Tibial nerve (tissue), 4 donors: Measurements from ENCODE around the gene KCNN1. TPM values are rescaled to one million over a fixed set of nuclear protein-coding genes. Genes with fewer than 3 reads are reported as not detected.

ENCODE experiments used
- DNase-seq, 2 donors: peaks; one replicate each; pipeline ENCODE4 v3.0.0-alpha.2; 2019; ENCODE audit warnings: low spot score in 2 of 2
- H3K27ac ChIP-seq, 4 donors: fragments of 200-600 bp; sonication (generic) in 3 of 4; one replicate each; pipeline ENCODE4 v1.5.1; 2017 to 2019; ENCODE audit warnings: mild to moderate bottlenecking in 1 of 4
- H3K27me3 ChIP-seq, 2 donors: fragments of 200-600 bp; sonication (generic) in 1 of 2; one replicate each; pipeline versions ENCODE4 v1.5.1 to v1.6.0; 2017 to 2019
- H3K36me3 ChIP-seq, 3 donors: fragments of 200-600 bp; sonication (generic); one replicate each; pipeline ENCODE4 v1.5.1; 2018 to 2019
- H3K4me1 ChIP-seq, 4 donors: fragments of 200-600 bp; sonication (generic) in 3 of 4; one replicate each; pipeline ENCODE4 v1.5.1; 2017 to 2019
- H3K4me3 ChIP-seq, 4 donors: fragments of 200-600 bp; sonication (generic) in 3 of 4; one replicate each; pipeline ENCODE4 v1.5.1; 2017 to 2019; ENCODE audit warnings: mild to moderate bottlenecking in 1 of 4, moderate library complexity in 1 of 4
- H3K9me3 ChIP-seq, 4 donors: fragments of 200-600 bp; sonication (generic) in 3 of 4; one replicate each; pipeline ENCODE4 v1.5.1; 2017 to 2019
- EP300 ChIP-seq, 2 donors: sonication (generic); formaldehyde crosslinking; IDR thresholded peaks; one replicate each; pipeline ENCODE4 v1.6.1; 2017; ENCODE audit warnings: antibody characterized with exemption in 2 of 2, mild to moderate bottlenecking in 1 of 2
- POLR2A ChIP-seq, 2 donors: fragments of 450-650 bp; IDR thresholded peaks; one replicate each; pipeline ENCODE4 v1.6.1; 2017; ENCODE audit warnings: antibody characterized with exemption in 2 of 2, mild to moderate bottlenecking in 2 of 2, moderate library complexity in 2 of 2
- WGBS, 2 donors: methylation state at CpG; one replicate each; pipeline ENCODE4 v1.1.5; 2018; 5-methylcytosine and 5-hydroxymethylcytosine counted together
- total RNA-seq, 4 donors: library from RNA; depleted of rRNA; stranded (reverse); fragments of >200 nt; gene quantifications; one replicate each; pipeline ENCODE4 v1.1.0, GENCODE V29; 2016
- TF ChIP-seq, protein P1 (sequence below), 5 experiments: fragments of 200-600 bp in 3 of 5; fragments of 450-650 bp in 2 of 5; sonication (generic) in 3 of 5; IDR thresholded peaks; one replicate each; pipeline ENCODE4 v1.5.1; 2016 to 2019; ENCODE audit warnings: antibody characterized with exemption in 5 of 5, mild to moderate bottlenecking in 3 of 5, moderate library complexity in 2 of 5

The KCNN1 gene
- total RNA-seq, 4 donors from 2014 or later: under 0.01 TPM; not detected in 3

DNA sequence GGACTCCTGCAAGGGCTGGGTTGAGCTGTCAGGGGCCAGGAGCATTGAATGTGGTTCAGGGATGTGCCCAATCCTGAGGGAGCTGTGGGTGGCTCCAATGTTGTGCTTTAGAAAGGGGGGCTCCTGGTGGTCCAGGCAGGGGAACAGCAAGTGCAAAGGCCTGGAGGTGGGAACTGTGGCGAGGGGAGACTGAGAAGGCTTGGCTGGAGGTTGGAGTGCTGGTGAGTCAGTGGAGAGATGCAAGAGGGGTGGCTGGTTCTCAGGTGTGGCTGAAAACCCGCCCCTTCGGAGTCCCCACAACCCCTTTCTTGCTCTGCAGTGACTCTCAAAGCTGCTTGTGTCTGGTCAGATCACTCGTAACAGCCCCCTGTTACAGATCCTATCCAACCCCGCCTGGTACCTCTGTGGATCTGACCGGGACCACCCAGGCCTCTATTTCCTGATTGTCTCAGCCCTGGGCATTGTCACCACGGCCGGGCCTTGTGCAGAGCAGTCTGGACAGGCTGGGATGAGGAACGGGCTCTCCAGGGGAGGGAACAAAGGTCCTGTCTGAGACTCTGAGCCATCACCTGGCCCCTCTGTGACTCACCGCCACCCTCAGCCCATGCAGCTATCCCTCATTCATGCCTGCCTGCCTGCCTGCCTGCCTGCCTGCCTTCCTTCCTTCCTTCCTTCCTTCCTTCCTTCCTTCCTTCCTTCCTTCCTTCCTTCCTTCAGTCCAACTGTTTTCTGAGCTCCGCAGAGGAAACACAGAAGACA is 1.4 kb upstream of the KCNN1 start:
- Histone ChIP-seq H3K27ac (no peak overlapping the region), H3K9me3 (no peaks in the 10 kb centered on the region), H3K36me3 (no peaks in the 10 kb centered on the region), H3K27me3 (peaks cover 0 to 82% of the 10 kb centered on the region in 2 donors), H3K4me3 (no peak overlapping the region), H3K4me1 (peaks cover 0 to 3% (median 0%) of the 10 kb centered on the region in 4 donors)
- 72 to 79% methylated on average over 6 to 11 of the region's 11 CpGs for WGBS, 2 donors
- no peak for DNase-seq
- TF ChIP-seq EP300 (IDR thresholded peaks at IDR 0.05): no peak

DNA sequence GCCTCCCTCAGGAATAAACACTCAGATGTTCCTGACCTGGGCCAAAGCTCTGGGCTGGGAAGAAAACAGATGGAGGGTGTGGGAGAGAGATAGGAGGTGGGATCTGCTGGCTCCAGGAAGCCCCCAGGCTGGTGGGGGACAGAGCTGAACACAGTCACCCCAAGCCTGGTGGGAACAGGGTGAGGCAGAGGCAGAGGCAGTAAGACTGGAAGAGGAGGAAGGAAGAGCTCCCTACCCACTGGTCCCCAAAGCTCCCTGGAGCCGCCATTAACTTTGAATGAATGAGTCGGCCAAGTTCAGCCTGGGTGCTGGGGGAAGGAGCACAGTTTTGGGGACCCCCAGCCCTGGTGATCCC is 801 bp upstream of the KCNN1 start:
- Histone ChIP-seq H3K36me3 (no peaks in the 10 kb centered on the region), H3K27ac (no peak overlapping the region), H3K4me3 (no peak overlapping the region), H3K27me3 (peaks cover 0 to 81% of the 10 kb centered on the region in 2 donors), H3K4me1 (peaks cover 0 to 3% (median 0%) of the 10 kb centered on the region in 4 donors), H3K9me3 (no peaks in the 10 kb centered on the region)
- no peak for DNase-seq
- TF ChIP-seq, protein P1, sequence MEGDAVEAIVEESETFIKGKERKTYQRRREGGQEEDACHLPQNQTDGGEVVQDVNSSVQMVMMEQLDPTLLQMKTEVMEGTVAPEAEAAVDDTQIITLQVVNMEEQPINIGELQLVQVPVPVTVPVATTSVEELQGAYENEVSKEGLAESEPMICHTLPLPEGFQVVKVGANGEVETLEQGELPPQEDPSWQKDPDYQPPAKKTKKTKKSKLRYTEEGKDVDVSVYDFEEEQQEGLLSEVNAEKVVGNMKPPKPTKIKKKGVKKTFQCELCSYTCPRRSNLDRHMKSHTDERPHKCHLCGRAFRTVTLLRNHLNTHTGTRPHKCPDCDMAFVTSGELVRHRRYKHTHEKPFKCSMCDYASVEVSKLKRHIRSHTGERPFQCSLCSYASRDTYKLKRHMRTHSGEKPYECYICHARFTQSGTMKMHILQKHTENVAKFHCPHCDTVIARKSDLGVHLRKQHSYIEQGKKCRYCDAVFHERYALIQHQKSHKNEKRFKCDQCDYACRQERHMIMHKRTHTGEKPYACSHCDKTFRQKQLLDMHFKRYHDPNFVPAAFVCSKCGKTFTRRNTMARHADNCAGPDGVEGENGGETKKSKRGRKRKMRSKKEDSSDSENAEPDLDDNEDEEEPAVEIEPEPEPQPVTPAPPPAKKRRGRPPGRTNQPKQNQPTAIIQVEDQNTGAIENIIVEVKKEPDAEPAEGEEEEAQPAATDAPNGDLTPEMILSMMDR (IDR thresholded peaks at IDR 0.05): no peak
- TF ChIP-seq POLR2A (IDR thresholded peaks at IDR 0.05) (no peak), EP300 (IDR thresholded peaks at IDR 0.05) (no peak)
- 52 to 61% methylated on average over 2 of the region's 2 CpGs for WGBS, 2 donors

DNA sequence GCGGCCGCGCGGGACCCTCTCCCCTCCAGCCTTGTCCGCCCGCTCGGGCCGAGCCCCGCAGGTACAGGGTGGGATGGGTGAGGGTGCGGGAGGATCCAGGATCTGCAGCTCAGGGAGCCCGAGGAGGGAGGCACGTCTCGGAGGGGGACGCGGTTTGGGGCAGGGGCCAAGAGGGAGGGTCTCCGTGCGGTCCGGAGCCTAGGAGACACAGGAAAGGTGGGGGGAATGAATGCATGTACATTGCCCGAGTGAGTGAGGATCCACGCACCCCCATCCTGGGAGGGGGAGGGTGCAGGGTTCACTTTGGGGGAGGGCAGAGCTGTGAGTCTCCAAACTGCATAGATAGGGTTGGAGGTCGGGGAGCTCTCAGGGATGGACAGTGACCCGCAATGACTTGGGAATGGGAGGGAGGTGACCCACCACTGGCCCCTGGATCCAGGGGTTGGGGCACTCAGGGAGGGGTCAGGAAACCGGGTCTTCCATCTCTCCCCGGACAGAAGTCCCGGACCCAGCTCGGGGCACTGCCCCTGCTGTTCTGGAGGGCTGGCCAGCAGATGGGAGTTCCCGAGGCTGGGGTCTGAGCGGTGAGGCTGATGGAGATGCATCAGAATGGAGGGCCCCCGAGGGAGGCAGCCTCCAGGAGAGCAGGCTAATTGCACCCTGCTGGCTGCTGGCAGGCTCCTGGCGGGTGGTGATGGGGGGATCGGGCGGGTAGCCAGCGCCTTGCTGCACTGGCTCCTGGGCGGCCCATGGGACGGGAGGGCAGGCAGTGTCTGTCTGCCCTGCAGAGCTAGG is 547 bp downstream of the KCNN1 start:
- peaks cover 0 to 76% of the 10 kb centered on the region in 2 donors for H3K27me3 ChIP-seq

DNA sequence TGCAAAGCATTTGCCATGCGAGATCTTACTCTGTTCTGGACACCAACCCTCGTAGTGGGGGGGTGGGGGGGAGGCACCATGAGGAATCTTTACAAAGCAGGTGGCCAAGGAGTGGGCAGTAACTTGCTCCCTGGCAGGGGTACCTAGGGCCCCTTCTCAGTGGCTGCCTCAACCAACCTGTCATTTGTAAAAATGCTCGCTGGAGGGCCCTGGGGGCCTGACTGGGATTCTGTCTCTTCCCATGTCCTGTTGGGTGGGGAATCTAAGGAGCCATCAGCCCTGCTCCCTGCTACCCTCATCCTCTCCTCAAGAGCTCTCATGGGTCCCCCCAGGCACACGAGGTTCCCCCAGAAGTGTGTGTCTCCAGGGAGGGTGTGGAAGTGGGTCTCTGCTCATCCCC is 1.5 kb downstream of the KCNN1 start:
- Histone ChIP-seq H3K4me1 (peaks cover 0 to 3% (median 0%) of the 10 kb centered on the region in 4 donors), H3K27me3 (peaks cover 0 to 67% of the 10 kb centered on the region in 2 donors), H3K27ac (no peak overlapping the region), H3K4me3 (no peak overlapping the region), H3K36me3 (no peaks in the 10 kb centered on the region), H3K9me3 (no peaks in the 10 kb centered on the region)
- no peak for DNase-seq
- WGBS, 2 donors: 74 to 75% methylated on average over 3 to 4 of the region's 4 CpGs
- TF ChIP-seq, protein P1 (IDR thresholded peaks at IDR 0.05): no peak
- TF ChIP-seq EP300 (IDR thresholded peaks at IDR 0.05) (no peak), POLR2A (IDR thresholded peaks at IDR 0.05) (no peak)

More for the DNA sequence above, 547 bp downstream of the KCNN1 start:
- Histone ChIP-seq H3K9me3 (no peaks in the 10 kb centered on the region), H3K4me1 (peaks cover 0 to 3% (median 0%) of the 10 kb centered on the region in 4 donors), H3K27ac (no peak overlapping the region), H3K36me3 (no peaks in the 10 kb centered on the region), H3K4me3 (peak overlapping the region in 1 of 4 donors; percentile 33)
- no peak for DNase-seq
- WGBS, 2 donors: 2 to 6% methylated on average over 21 of the region's 35 CpGs
- TF ChIP-seq EP300 (IDR thresholded peaks at IDR 0.05): no peak
- TF ChIP-seq, protein P1 (IDR thresholded peaks at IDR 0.05): no peak
- TF ChIP-seq POLR2A (IDR thresholded peaks at IDR 0.05): no peak

DNA sequence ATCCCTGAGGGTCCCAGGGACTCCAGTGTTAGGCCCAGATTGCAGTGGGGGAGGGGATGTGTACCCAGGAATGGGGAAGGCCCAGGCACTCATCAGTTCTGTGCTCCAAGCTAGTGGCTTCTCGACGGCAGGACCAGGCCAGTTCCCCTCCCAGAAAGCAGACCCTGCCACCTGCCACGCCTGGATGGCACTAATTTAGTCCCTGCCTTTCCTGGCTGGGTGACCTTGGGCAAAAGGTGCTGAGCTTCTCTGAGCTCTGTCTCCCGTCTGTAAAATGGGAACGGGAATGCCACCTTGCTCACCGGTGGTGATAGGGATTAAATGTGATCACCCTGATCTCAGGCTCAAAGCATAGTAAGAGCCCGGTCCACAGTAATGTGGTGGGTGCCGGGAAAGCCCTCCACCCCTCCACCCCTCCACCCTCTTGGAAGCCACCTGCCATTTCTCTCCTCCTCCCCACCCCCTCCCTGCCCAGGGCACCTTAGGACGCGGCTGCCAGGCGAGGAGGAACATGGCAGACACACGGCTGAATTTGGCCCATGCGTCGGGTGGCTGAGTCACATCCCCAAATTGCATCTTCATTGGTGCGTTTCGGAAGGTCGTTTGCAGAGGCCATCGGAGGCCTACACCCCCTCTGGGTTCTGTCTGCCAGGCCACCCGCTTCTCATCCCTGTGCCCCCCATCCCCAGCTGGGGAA is 2.3 kb downstream of the KCNN1 start:
- H3K9me3 ChIP-seq: no peaks in the 10 kb centered on the region
- H3K4me3 ChIP-seq: no peak overlapping the region
- H3K4me1 ChIP-seq: peaks cover 0 to 3% (median 0%) of the 10 kb centered on the region in 4 donors
- no peak for DNase-seq
- no peak overlapping the region for H3K27ac ChIP-seq
- TF ChIP-seq EP300 (IDR thresholded peaks at IDR 0.05) (no peak), POLR2A (IDR thresholded peaks at IDR 0.05) (no peak)
- TF ChIP-seq, protein P1 (IDR thresholded peaks at IDR 0.05): no peak
- no peaks in the 10 kb centered on the region for H3K36me3 ChIP-seq
- peaks cover 0 to 59% of the 10 kb centered on the region in 2 donors for H3K27me3 ChIP-seq
- 77 to 87% methylated on average over 17 to 19 of the region's 19 CpGs for WGBS, 2 donors
